ENCODE measurements around the gene CDKN2B-AS1. TPM values are rescaled to one million over a fixed set of nuclear protein-coding genes. Genes with fewer than 3 reads are reported as not detected.

CDKN2B-AS1 gene
- total RNA-seq, 1 experiment from 2014 or later, result not detected

DNA sequence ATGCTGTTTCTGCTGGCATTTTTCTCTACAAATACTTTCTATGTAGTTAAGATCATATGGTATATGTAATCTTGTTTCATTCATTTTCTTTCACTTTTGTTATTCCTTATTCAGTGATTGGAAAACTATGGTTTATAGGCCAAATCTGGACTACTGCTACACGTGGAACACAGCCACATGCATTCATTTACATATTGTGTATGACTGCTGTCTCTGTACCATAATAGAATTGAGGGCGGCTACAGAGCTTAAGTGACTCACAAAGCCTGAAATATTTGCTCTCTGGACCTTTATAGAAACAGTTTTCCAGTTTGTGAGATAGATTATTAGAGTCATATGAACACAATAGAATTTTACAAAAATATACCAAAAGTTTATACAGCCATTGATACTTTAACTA, 148.1 kb downstream of the CDKN2B-AS1 start:
- H3K9me3 Mint-ChIP-seq, result no peaks in the 10 kb centered on the region
- H3K4ac ChIP-seq (ENCODE audit: low read depth, low read length), result no peak overlapping the region
- H3K79me2 ChIP-seq (ENCODE audit: insufficient read depth, low read length), result no peaks in the 10 kb centered on the region
- H3K56ac ChIP-seq (ENCODE audit: insufficient read length, low read depth, low read length), result no peak overlapping the region
- no peak overlapping the region for H3K27ac Mint-ChIP-seq
- no peaks in the 10 kb centered on the region for H3K23me2 ChIP-seq (ENCODE audit: insufficient read length, low read depth, low read length, poor library complexity, severe bottlenecking)
- H2BK5ac ChIP-seq (ENCODE audit: insufficient read length, low read length), result no peak overlapping the region
- H3K9me3 ChIP-seq (ENCODE audit: control insufficient read depth, low read depth, low read length), result no peaks in the 10 kb centered on the region
- no peak overlapping the region for H3K14ac ChIP-seq (ENCODE audit: insufficient read depth, low read length)
- TF ChIP-seq, protein P1, sequence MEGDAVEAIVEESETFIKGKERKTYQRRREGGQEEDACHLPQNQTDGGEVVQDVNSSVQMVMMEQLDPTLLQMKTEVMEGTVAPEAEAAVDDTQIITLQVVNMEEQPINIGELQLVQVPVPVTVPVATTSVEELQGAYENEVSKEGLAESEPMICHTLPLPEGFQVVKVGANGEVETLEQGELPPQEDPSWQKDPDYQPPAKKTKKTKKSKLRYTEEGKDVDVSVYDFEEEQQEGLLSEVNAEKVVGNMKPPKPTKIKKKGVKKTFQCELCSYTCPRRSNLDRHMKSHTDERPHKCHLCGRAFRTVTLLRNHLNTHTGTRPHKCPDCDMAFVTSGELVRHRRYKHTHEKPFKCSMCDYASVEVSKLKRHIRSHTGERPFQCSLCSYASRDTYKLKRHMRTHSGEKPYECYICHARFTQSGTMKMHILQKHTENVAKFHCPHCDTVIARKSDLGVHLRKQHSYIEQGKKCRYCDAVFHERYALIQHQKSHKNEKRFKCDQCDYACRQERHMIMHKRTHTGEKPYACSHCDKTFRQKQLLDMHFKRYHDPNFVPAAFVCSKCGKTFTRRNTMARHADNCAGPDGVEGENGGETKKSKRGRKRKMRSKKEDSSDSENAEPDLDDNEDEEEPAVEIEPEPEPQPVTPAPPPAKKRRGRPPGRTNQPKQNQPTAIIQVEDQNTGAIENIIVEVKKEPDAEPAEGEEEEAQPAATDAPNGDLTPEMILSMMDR (conservative IDR thresholded peaks at IDR 0.05), result no peak
- H2AK5ac ChIP-seq (ENCODE audit: insufficient read length, low read length), result no peak overlapping the region
- no peak overlapping the region for H2BK15ac ChIP-seq (ENCODE audit: low read depth, low read length)
- H4K91ac ChIP-seq (ENCODE audit: insufficient read length, low read depth, low read length), result no peak overlapping the region
- no peaks in the 10 kb centered on the region for H4K20me1 ChIP-seq (ENCODE audit: control insufficient read depth, insufficient read depth, insufficient read length)
- H2AFZ ChIP-seq (ENCODE audit: low read length), result no peak overlapping the region
- no peak overlapping the region for H4K5ac ChIP-seq (ENCODE audit: insufficient read length, low read depth, low read length)
- no peak for DNase-seq
- no peak overlapping the region for H2BK12ac ChIP-seq (ENCODE audit: insufficient read length, low read depth, low read length)
- no peaks in the 10 kb centered on the region for H3K27me3 Mint-ChIP-seq (ENCODE audit: low read depth)
- H3K18ac ChIP-seq (ENCODE audit: insufficient read length, low read depth, low read length), result no peak overlapping the region
- H3K36me3 Mint-ChIP-seq (ENCODE audit: insufficient read depth in 1 of 3, low read depth in 3 of 3), result no peaks in the 10 kb centered on the region
- no peak overlapping the region for H3K27ac ChIP-seq (ENCODE audit: insufficient read length, low read depth, low read length)
- no peaks in the 10 kb centered on the region for H3K27me3 ChIP-seq (ENCODE audit: insufficient read depth, low read length)
- H4K8ac ChIP-seq (replicated peaks; ENCODE audit: insufficient read length, low read depth, low read length), result no peak overlapping the region
- H3K4me1 Mint-ChIP-seq, result no peaks in the 10 kb centered on the region
- no peaks in the 10 kb centered on the region for H3K4me1 ChIP-seq (ENCODE audit: insufficient read depth, low read length)
- H3K4me2 ChIP-seq (ENCODE audit: insufficient read depth, insufficient read length, low read length), result no peak overlapping the region
- no peak overlapping the region for H3K4me3 Mint-ChIP-seq
- H2BK120ac ChIP-seq (ENCODE audit: low read depth, low read length, poor library complexity, severe bottlenecking), result no peak overlapping the region
- no CpG with 5 or more reads among the region's 2 CpGs for WGBS (ENCODE audit: extremely low coverage, insufficient read length, low lambda C conversion rate)
- H3K79me1 ChIP-seq (ENCODE audit: insufficient read depth, low read depth, low read length, poor library complexity, severe bottlenecking), result no peaks in the 10 kb centered on the region
- H2BK20ac ChIP-seq (ENCODE audit: low read depth, low read length, poor library complexity, severe bottlenecking), result no peak overlapping the region
- no peak overlapping the region for H3T11ph ChIP-seq (ENCODE audit: low read length)
- H3K23ac ChIP-seq (ENCODE audit: insufficient read length, low read depth, low read length), result no peak overlapping the region
- H3K9ac ChIP-seq (ENCODE audit: extremely low read depth, insufficient read length, low read length), result no peak overlapping the region

All from H9 (cell line).